Upper lobe of right lung (tissue), 1 donor: ENCODE data around the gene BHLHA9. TPM values are rescaled to one million over a fixed set of nuclear protein-coding genes. Genes with fewer than 3 reads are reported as not detected.
A peak's percentile ranks its signal among the peaks of the same experiment; 100 is the strongest.

ENCODE experiments used
- ATAC-seq: fragments of 200-7000 bp; cut with Tn5 transposase; one replicate; pipeline ENCODE4 v1.9.1; 2020; ENCODE audit warnings: mild to moderate bottlenecking, moderate library complexity
- DNase-seq: peaks from one replicate; pipeline ENCODE4 v3.0.0-alpha.2; 2020
- H3K27ac ChIP-seq: fragments of 200-600 bp; one replicate; pipeline ENCODE4 v1.8.0; 2022
- H3K27me3 ChIP-seq: fragments of 200-600 bp; one replicate; pipeline ENCODE4 v1.8.0; 2022; ENCODE audit warnings: mild to moderate bottlenecking
- H3K36me3 ChIP-seq: fragments of 200-600 bp; one replicate; pipeline ENCODE4 v1.8.0; 2022
- H3K4me1 ChIP-seq: fragments of 200-600 bp; one replicate; pipeline ENCODE4 v1.8.0; 2022
- H3K4me3 ChIP-seq: fragments of 200-600 bp; one replicate; pipeline ENCODE4 v1.8.0; 2022; ENCODE audit warnings: mild to moderate bottlenecking
- H3K9me3 ChIP-seq: fragments of 200-600 bp; one replicate; pipeline ENCODE4 v1.8.0; 2022
- CTCF ChIP-seq: fragments of 200-600 bp; IDR thresholded peaks from one replicate; pipeline ENCODE4 v1.8.0; 2022; ENCODE audit warnings: antibody characterized with exemption
- intact Hi-C: fragments of 100-400 bp; cut with DNase I; formaldehyde crosslinking; loops from one replicate; pipeline ENCODE4 v1.11.0; 2022
- total RNA-seq: library from RNA; stranded (reverse); fragmentation: NEBNext Ultra II Directional; extraction: Animal tissue kit (Norgen Biotek cat#: 25700); gene quantifications from one replicate; pipeline ENCODE4 v1.2.1, GENCODE V29; 2021
- donor health status: DM: no; HTN: yes; CAD: no; lungs with severe emphysema.

BHLHA9 gene
- total RNA-seq, 1 donor from 2014 or later, result not detected

GRCh38 chr17:1313270-1314005 is 43.2 kb downstream of the BHLHA9 start:
- H3K27ac ChIP-seq, result no peak overlapping the region
- H3K27me3 ChIP-seq, result peaks cover 6% of the 10 kb centered on the region
- DNase-seq (no peak), ATAC-seq (peak; percentile 36)
- TF ChIP-seq CTCF, result no peak
- H3K4me1 ChIP-seq, result no peaks in the 10 kb centered on the region
- H3K4me3 ChIP-seq, result no peak overlapping the region
- intact Hi-C loops, result no loop called here
- H3K9me3 ChIP-seq, result no peaks in the 10 kb centered on the region
- no peaks in the 10 kb centered on the region for H3K36me3 ChIP-seq

DNA sequence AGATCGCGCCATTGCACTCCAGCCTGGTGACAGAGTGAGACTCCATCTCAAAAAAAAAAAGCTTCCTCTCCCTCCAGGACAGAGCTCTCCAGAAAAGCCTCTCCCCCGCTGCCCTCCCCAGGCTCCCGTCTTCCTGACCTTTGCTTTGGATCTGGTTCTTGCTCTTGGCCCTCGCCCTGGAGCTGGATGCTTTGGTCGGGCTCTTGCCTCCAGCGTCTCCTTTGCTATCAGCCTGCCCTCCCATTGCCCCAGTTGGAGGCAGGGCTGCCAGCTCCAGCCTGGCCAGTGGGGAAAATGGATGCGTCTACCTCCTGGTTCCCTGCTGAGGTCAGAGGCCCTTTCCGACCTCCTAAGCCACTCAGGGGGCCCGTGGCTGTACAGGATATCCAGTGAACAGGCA is 45.2 kb downstream of the BHLHA9 start:
- no peaks in the 10 kb centered on the region for H3K9me3 ChIP-seq
- H3K4me1 ChIP-seq, result no peaks in the 10 kb centered on the region
- no peaks in the 10 kb centered on the region for H3K36me3 ChIP-seq
- ATAC-seq (no peak), DNase-seq (no peak)
- TF ChIP-seq CTCF, result no peak
- H3K4me3 ChIP-seq, result no peak overlapping the region
- H3K27me3 ChIP-seq, result peaks cover 6% of the 10 kb centered on the region
- H3K27ac ChIP-seq, result no peak overlapping the region
- intact Hi-C loops, result no loop called here

GRCh38 chr17:1315891-1316403 is 45.7 kb downstream of the BHLHA9 start:
- intact Hi-C loops, result no loop called here
- no peak for DNase-seq
- Histone ChIP-seq H3K36me3 (no peaks in the 10 kb centered on the region), H3K27me3 (peaks cover 6% of the 10 kb centered on the region), H3K27ac (no peak overlapping the region), H3K4me1 (no peaks in the 10 kb centered on the region), H3K9me3 (no peaks in the 10 kb centered on the region), H3K4me3 (no peak overlapping the region)
- no peak for TF ChIP-seq CTCF
- ATAC-seq, result peak; percentile 29

Other genes starting within 250 kb of the BHLHA9 start
- gene ABR, start 90.5 kb upstream of the BHLHA9 start, total RNA-seq, result 185 TPM
- not detected for gene TRARG1, start 9.2 kb downstream of the BHLHA9 start, total RNA-seq
- gene YWHAE, start 129.8 kb downstream of the BHLHA9 start, total RNA-seq, result 393 TPM
- 81.3 TPM for gene CRK, start 185.8 kb downstream of the BHLHA9 start, total RNA-seq
- 322 TPM for gene MYO1C, start 222.2 kb downstream of the BHLHA9 start, total RNA-seq
- 69.8 TPM for gene INPP5K, start 246.2 kb downstream of the BHLHA9 start, total RNA-seq